NCI-H2107 treated with DMSO at 0.1 percent for 48 hours (cell line): ENCODE data around the gene AKAP13.
"Not testable (repeated sequence)": the region's sequence is repeated elsewhere in the genome, so short reads cannot be mapped to it uniquely, and the experiment has no call there.

Experiments
- DNase-seq: peaks from one replicate; lab custom pipeline; 2025; ENCODE audit not compliant: unreplicated experiment; lab: John Stamatoyannopoulos, UW

The AKAP13 gene

DNA sequence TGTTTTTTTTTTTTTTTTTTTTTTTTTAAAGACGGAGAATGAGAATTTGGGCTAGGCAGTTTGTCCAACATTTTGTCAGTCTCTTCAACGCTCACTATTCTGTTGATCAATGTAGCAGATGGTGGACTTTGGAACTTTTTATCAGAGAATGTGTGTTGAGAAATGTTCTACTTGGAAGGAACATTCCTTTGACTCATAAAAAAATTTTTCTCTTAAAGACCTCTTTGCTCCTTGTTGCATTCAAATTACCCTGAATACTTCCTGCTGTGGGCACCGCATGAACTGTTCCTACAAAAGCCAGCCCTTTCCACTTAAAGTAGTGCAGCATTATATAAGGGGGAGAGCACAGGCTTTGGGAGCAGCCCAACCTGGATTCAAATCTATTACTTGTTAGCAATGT is 182.9 kb downstream of the AKAP13 start:
- no peak for DNase-seq

DNA sequence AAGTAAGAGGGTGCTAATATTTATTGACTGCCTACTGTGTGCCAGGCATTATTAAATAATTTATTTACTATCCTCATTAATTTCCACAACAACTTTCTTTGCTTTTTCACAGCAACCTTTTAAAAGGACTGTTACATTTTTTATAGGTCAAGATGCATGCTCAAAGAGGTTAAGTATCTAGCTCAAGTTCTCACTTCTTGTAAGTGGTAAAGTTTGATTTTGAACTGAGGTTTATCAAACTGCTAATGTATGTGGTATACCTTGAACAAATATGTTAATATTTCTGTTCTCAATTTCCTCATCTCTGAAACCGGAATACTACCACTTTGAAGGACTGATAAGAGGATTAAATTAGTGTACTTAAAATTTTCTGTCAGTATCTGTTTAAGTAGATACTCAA is 183.3 kb downstream of the AKAP13 start:
- no peak for DNase-seq

DNA sequence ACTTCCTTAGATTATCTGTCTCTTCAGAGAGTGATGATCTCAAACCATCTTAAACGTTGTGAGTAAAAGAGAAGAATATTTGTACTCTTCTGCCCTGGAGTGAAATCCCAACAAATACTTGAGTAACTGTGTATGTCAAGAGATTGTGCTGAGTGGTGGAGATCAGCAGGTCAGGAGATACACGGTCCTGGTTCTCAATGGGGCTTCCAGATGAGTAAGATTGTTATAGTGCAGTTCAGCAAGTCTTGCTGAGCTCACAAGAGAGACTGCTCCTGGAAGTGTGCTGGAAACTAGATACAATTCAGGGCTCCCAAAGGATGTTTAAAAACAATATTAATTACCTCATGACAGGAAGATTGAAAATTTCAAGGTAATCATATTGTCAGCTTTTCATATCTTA is 184.3 kb downstream of the AKAP13 start:
- no peak for DNase-seq

DNA sequence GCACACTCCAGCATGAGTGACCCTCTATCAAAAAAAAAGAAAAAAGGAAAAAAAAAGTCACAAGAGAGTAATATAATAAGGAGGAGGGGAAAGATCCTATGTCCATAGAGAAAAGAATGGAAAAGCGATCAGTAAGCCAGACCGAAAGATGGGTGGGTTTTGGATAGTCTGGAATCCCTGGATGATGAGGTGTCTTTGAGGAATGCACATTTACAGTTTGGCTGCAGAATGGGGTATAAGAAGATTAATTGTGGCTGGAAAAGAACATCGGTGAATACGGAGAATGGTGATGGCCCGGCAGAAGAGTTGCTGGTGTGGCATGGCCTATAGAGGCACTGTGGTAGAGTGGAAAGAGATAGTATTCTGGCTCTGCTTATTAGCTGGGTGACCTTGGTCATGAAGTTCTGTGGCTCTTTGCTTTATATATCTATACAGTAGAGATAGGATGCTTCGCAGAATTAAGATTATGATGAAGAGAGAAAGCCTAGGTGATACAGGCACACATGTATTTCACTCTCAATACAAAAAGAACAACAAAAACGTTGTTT is 187.9 kb downstream of the AKAP13 start:
- no peak for DNase-seq

DNA sequence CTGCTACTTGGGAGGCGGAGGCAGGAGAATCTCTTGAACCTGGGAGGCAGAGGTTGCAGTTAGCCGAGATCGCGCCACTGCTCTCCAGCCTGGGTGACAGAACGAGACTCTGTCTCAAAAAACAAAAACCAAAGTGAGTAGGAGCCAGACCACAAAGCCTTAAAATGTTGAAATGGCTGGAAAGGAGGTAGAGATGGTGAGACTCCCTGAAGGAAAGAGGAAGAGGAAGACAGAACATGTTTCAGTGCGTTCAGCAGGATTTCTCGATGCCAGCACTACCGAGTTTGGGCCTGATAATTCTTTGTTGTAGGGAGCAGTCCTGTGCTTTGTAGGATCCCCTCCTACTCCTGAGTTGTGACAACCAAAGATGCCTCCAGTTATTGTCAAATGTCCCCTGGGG is 189.9 kb downstream of the AKAP13 start:
- DNase-seq: no peak

DNA sequence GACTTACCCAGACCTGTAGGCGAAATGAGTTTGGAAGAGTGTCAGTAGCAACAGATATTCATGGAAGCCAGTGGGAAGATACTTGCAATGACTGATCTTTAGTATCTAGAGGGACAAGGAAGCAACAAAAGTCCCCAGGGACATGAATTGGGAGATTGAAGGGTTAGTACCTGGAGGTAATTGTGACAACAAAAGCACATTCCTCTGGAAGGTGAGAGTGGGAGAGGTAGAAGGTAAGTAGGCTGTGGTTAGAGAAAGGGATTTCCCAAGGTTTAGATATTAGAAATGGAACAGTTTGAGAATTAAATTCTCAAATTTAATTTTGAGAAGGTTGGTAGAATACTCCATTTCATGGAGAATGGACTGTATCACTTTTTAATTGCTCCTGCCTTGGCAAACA is 191.4 kb downstream of the AKAP13 start:
- no peak for DNase-seq

DNA sequence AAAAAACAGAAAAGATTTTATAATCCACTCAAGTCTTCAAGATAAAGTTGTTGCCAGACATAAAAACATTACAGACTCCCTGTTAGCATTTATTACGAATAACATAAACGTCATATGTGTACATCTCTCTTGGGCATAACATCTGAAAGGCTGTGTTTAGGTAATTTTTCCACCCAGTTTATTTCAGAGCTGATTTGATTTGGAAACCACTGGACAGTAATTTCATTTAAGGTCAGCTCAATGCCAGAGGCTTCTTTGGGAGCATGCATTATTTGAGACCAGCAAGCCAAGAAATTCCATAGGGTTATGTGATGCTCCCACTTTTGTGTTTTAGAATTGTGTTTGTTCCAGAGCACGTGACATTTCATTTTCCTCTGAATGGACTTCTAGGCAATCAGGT is 196.0 kb downstream of the AKAP13 start:
- DNase-seq: no peak

DNA sequence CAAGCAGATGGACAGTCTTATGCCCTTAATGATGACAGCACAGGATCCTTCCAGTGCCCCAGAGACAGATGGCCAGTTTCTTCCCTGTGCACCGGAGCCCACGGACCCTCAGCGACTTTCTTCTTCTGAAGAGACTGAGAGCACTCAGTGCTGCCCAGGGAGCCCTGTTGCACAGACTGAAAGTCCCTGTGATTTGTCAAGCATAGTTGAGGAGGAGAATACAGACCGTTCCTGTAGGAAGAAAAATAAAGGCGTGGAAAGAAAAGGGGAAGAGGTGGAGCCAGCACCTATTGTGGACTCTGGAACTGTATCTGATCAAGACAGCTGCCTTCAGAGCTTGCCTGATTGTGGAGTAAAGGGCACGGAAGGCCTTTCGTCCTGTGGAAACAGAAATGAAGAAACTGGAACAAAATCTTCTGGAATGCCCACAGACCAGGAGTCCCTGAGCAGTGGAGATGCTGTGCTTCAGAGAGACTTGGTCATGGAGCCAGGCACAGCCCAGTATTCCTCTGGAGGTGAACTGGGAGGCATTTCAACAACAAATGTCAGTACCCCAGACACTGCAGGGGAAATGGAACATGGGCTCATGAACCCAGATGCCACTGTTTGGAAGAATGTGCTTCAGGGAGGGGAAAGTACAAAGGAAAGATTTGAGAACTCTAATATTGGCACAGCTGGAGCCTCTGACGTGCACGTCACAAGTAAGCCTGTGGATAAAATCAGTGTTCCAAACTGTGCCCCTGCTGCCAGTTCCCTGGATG is 198.7 kb downstream of the AKAP13 start:
- DNase-seq: no peak

DNA sequence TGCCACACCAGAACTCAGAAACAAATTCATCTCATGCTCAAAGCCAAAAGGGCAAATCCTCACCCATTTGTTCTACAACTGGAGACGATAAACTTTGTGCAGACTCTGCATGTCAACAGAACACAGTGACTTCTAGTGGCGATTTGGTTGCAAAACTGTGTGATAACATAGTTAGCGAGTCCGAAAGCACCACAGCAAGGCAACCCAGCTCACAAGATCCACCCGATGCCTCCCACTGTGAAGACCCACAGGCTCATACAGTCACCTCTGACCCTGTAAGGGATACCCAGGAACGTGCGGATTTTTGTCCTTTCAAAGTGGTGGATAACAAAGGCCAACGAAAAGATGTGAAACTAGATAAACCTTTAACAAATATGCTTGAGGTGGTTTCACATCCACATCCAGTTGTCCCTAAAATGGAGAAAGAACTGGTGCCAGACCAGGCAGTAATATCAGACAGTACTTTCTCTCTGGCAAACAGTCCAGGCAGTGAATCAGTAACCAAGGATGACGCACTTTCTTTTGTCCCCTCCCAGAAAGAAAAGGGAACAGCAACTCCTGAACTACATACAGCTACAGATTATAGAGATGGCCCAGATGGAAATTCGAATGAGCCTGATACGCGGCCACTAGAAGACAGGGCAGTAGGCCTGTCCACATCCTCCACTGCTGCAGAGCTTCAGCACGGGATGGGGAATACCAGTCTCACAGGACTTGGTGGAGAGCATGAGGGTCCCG is 199.7 kb downstream of the AKAP13 start:
- no peak for DNase-seq

DNA sequence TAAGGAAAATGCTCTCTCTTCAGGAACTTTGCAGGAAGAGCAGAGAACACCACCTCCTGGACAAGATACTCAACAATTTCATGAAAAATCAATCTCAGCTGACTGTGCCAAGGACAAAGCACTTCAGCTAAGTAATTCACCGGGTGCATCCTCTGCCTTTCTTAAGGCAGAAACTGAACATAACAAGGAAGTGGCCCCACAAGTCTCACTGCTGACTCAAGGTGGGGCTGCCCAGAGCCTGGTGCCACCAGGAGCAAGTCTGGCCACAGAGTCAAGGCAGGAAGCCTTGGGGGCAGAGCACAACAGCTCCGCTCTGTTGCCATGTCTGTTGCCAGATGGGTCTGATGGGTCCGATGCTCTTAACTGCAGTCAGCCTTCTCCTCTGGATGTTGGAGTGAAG is 200.5 kb downstream of the AKAP13 start:
- no peak for DNase-seq

DNA sequence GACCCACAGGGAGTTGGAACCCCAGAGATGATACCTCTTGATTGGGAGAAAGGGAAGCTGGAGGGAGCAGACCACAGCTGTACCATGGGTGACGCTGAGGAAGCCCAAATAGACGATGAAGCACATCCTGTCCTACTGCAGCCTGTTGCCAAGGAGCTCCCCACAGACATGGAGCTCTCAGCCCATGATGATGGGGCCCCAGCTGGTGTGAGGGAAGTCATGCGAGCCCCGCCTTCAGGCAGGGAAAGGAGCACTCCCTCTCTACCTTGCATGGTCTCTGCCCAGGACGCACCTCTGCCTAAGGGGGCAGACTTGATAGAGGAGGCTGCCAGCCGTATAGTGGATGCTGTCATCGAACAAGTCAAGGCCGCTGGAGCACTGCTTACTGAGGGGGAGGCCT is 201.1 kb downstream of the AKAP13 start:
- no peak for DNase-seq

DNA sequence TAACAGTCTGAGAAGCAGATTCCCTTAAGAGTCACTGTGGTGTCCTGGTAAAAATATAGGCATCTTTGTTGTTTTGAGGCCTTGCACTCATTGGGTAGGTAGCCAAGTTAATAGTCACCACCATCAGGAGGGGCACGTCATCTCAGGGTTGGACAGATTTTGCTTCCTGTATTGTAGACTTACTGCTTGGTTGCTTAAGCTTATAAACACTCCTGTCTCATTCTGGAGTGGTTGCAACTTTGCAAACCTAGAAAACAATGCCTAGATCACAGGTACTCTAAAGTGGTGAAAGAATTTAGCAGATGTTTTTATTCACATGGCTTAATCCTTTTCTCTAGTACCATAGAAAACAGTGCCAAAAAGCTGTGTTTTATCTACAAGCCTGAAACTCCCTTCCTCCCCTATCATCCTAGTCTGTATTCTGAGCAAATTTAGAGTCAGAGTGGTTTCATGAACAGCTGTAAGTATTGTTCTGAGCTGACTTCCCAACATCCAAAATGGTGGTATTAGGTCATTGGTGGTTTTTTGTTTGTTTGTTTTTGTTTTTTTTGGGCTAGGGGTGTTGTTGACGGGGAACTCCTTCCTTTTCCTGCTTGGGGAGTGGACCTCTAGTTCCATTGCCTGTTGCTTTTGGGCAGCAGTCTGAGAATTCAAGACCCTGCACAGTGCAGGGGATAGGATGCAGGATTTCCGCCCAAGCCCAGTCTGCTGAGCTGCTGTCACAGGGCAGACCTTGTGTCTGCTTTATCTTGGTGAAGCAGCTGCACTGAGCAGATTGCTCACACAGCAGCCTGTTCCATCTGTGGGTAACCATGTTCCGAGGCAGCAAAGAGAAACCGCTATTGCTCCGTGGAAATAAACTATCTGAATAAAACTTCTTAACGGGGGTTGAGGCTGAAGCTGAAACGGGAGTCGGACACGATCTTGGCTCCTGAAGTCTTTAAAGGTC is 202.0 kb downstream of the AKAP13 start:
- no peak for DNase-seq

DNA sequence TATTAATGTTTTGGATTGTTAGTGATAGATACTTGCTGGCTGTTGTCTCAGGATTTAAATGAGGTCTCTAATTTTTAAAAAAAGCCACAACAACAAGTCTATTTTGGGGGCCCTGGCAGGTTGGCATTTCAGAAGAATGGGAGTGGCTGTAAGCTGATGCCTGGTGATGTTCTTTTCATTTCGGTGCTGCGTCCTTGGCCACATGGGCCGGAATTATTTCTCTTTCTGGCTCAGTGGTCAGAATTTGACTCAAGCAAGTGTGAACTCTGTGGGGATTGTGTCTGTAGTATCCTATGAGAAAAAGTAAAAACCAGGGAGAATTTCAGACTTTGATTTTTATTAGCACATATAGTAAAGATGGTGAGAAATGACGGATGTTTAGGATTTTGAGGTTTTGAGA is 203.0 kb downstream of the AKAP13 start:
- DNase-seq: no peak

DNA sequence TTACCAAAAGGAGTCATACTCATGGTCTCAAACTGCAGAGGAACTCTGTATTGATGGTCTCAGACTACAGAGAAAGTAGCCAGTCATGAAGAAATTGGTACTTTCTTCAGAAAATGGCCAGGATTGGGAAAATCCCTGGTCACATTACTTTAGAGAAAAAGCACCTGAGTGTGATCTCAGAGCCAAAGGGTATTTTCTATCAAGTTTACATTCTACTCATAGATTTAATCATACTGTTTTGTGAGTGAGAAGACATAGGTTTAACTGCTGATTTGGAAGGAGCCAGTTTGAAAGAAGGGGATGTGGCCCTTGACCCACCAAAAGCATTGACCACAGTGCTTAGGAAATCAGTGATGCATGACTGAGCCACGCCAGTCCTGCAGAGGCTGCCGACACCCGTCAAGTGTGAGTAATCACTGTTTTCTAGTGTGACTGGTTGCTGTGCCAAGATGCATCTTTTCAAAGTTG is 203.6 kb downstream of the AKAP13 start:
- DNase-seq: no peak

DNA sequence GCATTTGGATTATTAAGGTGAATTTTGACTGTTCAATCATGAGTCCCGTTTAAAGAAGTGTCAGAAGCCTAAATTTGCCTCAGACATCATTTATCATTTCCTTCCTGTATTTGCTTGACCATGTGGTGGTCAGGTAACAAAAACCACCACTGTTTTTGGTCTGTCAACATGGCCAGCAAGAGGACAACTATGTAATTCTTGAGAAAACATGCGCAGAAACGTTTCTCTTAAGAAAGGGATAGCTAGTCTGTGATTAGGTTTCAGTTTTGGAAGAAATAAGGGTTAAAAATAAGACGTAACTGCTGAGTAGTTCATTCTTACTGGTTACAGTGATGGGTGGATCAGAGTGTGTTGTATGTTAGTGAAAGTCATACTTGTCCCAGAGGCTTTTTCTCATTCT is 204.5 kb downstream of the AKAP13 start:
- no peak for DNase-seq

DNA sequence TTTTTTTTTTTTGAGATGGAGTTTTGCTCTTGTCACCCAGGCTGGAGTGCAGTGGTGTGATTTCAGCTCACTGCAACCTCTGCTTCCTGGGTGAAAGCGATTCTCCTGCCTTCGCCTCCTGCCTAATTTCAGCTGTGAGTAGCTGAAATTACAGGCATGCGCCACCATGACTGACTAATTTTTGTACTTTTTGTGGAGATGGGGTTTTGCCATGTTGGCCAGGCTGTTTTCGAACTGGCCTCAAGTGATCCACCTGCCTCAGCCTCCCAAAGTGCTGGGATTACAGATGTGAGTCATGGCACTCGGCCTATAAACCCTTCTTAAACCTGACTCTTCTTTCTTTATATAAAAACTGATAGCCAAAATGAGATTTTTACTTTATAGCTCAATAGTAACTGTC is 205.8 kb downstream of the AKAP13 start:
- DNase-seq: not testable (repeated sequence)

DNA sequence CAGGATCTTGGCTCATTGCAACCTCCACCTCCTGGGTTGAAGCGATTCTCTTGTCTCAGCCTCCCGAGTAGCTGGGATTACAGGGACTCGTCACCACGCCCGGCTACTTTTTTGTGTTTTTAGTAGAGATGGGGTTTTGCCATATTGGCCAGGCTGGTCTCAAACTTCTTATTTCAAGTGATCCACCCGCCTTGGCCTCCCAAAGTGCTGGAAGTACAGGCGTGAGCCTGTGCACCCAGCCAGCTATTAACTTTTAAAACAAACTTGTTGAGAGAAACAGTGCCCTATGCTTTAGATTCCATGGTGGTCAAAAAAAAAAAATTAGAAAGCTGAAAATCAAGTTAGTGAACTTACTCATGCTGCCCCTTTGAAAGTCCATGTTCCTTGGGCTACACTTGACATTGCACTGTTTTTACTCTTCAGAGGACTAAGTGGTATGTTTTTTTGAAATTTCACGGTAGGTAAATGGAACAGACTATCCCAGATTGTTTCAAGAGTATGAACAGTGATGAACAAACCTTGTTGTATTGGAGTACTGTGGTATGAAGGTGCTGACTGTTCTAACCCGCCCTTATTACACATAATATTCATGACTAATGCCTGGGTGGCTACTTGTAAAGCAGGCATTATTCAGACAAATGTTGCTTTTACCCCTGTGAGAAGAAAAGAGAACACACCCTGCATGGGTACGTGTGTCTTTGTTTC is 207.5 kb downstream of the AKAP13 start:
- DNase-seq: no peak

DNA sequence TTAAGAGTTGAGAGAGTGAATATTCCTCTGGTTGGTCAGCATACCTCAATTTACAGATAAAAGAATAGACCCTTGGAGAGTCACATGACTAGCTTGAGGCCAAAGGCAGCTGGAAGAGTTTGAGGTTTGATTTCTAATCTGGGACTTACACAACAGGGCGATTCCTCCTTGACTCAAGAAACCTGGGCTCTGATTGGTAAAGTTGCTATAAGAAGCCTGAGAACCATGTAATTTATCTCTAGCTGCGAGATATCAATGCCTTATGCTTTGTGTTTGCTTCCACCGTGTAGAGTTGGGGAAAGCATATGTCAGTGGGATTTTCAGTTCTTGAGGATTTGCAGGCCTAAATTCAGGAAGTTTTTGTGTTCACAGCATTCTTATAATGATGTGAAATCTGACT is 208.3 kb downstream of the AKAP13 start:
- DNase-seq: no peak

DNA sequence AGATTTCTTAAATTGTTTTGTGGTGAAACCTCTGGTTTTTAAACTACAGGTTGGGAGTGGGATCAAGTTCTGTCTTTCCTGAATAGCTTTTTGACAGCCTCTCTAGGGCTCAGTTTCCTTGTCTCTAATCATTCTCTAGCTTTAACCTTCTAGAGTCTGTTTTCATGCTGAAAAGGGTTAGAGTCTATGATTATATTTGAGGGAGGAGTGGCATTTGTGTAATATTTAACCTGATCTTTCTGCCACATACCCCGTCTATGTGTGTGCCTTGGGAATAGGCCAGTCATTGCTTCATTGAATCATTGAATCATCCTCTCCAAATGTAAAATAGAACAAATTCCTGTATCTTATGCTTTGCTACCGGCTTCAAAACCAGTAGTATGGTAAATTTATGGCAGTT is 209.4 kb downstream of the AKAP13 start:
- DNase-seq: no peak

DNA sequence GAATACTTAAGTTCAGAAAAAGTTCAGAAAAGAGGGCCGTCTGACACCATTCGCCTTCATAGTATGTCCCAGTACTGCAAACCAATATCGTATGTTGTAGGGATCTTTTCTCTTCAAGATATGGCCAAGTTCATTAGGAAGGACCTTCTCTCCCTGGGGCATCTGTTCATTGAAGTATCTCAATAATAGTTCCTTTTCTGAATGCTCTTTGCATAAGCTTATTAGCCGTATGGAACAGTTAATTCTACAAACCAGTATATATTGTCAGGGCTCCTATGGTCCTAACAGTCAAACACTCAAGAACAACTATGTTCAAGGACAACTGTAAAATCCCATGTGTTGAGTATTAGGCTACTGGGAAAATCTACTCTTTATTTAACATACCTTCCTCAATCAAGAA is 211.2 kb downstream of the AKAP13 start:
- no peak for DNase-seq

DNA sequence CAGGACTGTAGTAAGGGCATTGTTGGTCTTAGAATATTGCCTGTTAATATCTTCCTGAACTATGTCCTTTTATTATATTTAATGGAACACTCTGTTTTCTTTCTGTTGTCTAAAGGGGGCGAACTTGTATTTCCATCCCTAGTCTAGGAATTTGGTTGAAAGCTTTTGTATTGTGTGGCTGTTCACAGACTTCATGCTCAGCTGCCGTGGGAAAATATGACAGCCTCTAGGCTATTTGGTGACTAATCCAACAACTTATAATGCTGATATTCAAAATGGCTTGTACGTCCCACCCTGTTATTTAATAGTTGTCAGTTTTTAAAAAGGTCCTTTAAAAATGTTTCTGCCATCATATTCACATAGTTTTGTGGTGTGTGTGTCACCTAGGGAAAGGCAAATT is 211.7 kb downstream of the AKAP13 start:
- no peak for DNase-seq
